ENCODE data around the gene CCDC61. TPM values are rescaled to one million over a fixed set of nuclear protein-coding genes. Genes with fewer than 3 reads are reported as not detected.

The CCDC61 gene
- total and polyA plus RNA-seq, 2 donors (not counting 1 experiment from before 2014, with no cell fraction given), result 20.6 to 30.1 TPM

- Histone ChIP-seq H3K27ac (ENCODE audit: low read length in 2 of 2) (no peak overlapping the region), H3K9ac (ENCODE audit: low read length) (no peak overlapping the region), H3K4me1 (ENCODE audit: control insufficient read depth in 2 of 2, insufficient read depth in 2 of 2, low read length in 2 of 2) (peaks cover 0 to 5% of the 10 kb centered on the region in 2 donors), H3K79me2 (ENCODE audit: control insufficient read depth, insufficient read depth, low read length) (no peaks in the 10 kb centered on the region), H3K4me3 (ENCODE audit: control extremely low read depth in 1 of 5, extremely low read depth in 1 of 5, insufficient read depth in 1 of 5, low read depth in 2 of 5, low read length in 4 of 5) (no peak overlapping the region), H2AFZ (ENCODE audit: insufficient read depth, low read depth, low read length, poor library complexity, severe bottlenecking) (no peak overlapping the region), H4K20me1 (ENCODE audit: control insufficient read depth, insufficient read depth, low read length, poor library complexity, severe bottlenecking) (no peaks in the 10 kb centered on the region), H3K9me3 (ENCODE audit: control extremely low read depth in 1 of 3, control insufficient read depth in 2 of 3, insufficient read depth in 1 of 3, low read length in 2 of 3) (peaks cover 0 to 16% (median 0%) of the 10 kb centered on the region in 3 donors), H3K4me2 (replicated peaks; ENCODE audit: low read depth, low read length, poor library complexity, severe bottlenecking) (no peak overlapping the region), H3K36me3 (replicated peaks in 1 of 2; ENCODE audit: control extremely low read depth in 1 of 2, control insufficient read depth in 1 of 2, extremely low read depth in 1 of 2, insufficient read depth in 2 of 2, low read length in 1 of 2) (no peaks in the 10 kb centered on the region), H3K27me3 (replicated peaks in 1 of 4; ENCODE audit: control extremely low read depth in 1 of 4, control insufficient read depth in 3 of 4, insufficient read depth in 4 of 4, low read length in 3 of 4) (peaks cover 0 to 13% (median 5%) of the 10 kb centered on the region in 4 experiments)
- Mint-ChIP-seq H3K27me3 (peaks cover 37% of the 10 kb centered on the region), H3K4me1 (peaks cover 2% of the 10 kb centered on the region), H3K27ac (no peak overlapping the region), H3K9me3 (ENCODE audit: insufficient read depth) (no peaks in the 10 kb centered on the region), H3K4me3 (no peak overlapping the region)
- POLR2A ChIA-PET, result no interaction called here
- no peak for ATAC-seq (ENCODE audit: low read depth)
- TF ChIP-seq CTCF (IDR thresholded peaks at IDR 0.05) (no peak), EZH2 (IDR thresholded peaks at IDR 0.05; ENCODE audit: borderline replicate concordance, insufficient read depth, low read depth, low read length, poor library complexity, severe bottlenecking) (no peak)
- DNase-seq, result no peak
- intact Hi-C loops (cut with micrococcal nuclease), result no loop called here
- CTCF ChIA-PET, result interaction anchor here (1.1 to 5.7 kb wide), 3 partner anchors 158 to 234 kb away, joined by 3 to 36 read pairs (median 19); no protein-coding TSS in a partner anchor
- 100% methylated on average over 6 of the region's 12 CpGs for WGBS (ENCODE audit: insufficient coverage)
Measured at GRCh38 chr19:46030812-46031550, 35.7 kb downstream of the CCDC61 start.

All from B cell (primary cell).